K562 (cell line): ENCODE measurements around the gene CFD. TPM values are rescaled to one million over a fixed set of nuclear protein-coding genes. Genes with fewer than 3 reads are reported as not detected.

Source experiments
- ATAC-seq: fragments of 200-7000 bp; cut with Tn5 transposase; 3 replicates; pipeline ENCODE4 v1.9.1; 2020; ENCODE audit warnings: moderate library complexity
- BruUV-seq: library from RNA; stranded (reverse); fragments of 400-500 nt; replicated peaks from 2 replicates; lab custom pipeline; 2021; lab: Mats Ljungman, UMichigan
- CTCF ChIA-PET: fragments of 300-600 bp; formaldehyde crosslinking; extraction: SDS; loops from one replicate; lab custom pipeline; 2021; ENCODE audit warnings: low intra/inter-chr PET ratio; lab: Yijun Ruan, JAX
- POLR2A ChIA-PET: fragments of 300-600, 350-650 bp; sonication (Branson Sonifier 250); formaldehyde crosslinking; extraction: SDS; loops from one replicate; lab custom pipeline; 2021; ENCODE audit warnings: antibody characterized with exemption, inconsistent platforms; lab: Yijun Ruan, JAX
- DNase-seq, 4 experiments: peaks; one replicate each; pipeline versions ENCODE4 v3.0.0 to v3.0.0-alpha.2; 2011 to 2018; ENCODE audit warnings: low spot score in 3 of 4, mixed read lengths in 3 of 4; ENCODE audit errors: extremely low read depth in 1 of 4
- FAIRE-seq: peaks from 2 replicates; lab custom pipeline; 2011; peaks lifted over from hg19 to GRCh38; lab: Jason Lieb, UNC
- H2AFZ ChIP-seq: 2 replicates; pipeline ENCODE4 v1.6.0; 2011; ENCODE audit warnings: low read depth, low read length, control low read depth, inconsistent platforms
- H3K27ac ChIP-seq: fragments of 200-600 bp; 3 replicates; pipeline ENCODE4 v1.8.0; 2011; ENCODE audit warnings: low read depth, mild to moderate bottlenecking, control low read depth, inconsistent platforms, low read length, moderate library complexity, mixed read lengths; ENCODE audit errors: extremely low read depth
- H3K27me3 ChIP-seq, 2 experiments: fragments of 300-600 bp in 1 of 2; 2 replicates in 1 of 2; 3 replicates in 1 of 2; pipeline versions ENCODE4 v1.6.0 to v1.8.0; 2011; ENCODE audit warnings: inconsistent platforms in 2 of 2, low read length in 2 of 2, mild to moderate bottlenecking in 1 of 2, mixed read lengths in 1 of 2, moderate library complexity in 1 of 2; ENCODE audit not compliant: control insufficient read depth in 2 of 2, insufficient read depth in 2 of 2
- H3K36me3 ChIP-seq: fragments of 300-600 bp; 3 replicates; pipeline ENCODE4 v1.8.0; 2011; ENCODE audit warnings: mild to moderate bottlenecking, low read length, inconsistent platforms; ENCODE audit not compliant: control insufficient read depth, insufficient read depth
- H3K4me1 ChIP-seq, 2 experiments: fragments of 200-600 bp in 1 of 2; replicated peaks in 1 of 2; 2 replicates in 1 of 2; 3 replicates in 1 of 2; pipeline versions ENCODE4 v1.5.1 to v1.8.0; 2011; ENCODE audit warnings: inconsistent platforms in 2 of 2, low read length in 2 of 2, mild to moderate bottlenecking in 1 of 2, mixed read lengths in 1 of 2, moderate library complexity in 1 of 2; ENCODE audit not compliant: control insufficient read depth in 2 of 2, insufficient read depth in 2 of 2
- H3K4me2 ChIP-seq: 2 replicates; pipeline ENCODE4 v1.6.1; 2011; ENCODE audit warnings: low read length, control low read depth, inconsistent platforms, mixed read lengths; ENCODE audit not compliant: insufficient read depth
- H3K4me3 ChIP-seq: fragments of 200-600 bp; sonication (generic), shearing (Covaris generic); 2 replicates; pipeline ENCODE4 v1.5.1; 2016; ENCODE audit warnings: control low read depth, inconsistent platforms
- H3K79me2 ChIP-seq: fragments of 200-600 bp; 3 replicates; pipeline ENCODE4 v1.8.0; 2011; ENCODE audit warnings: low read length, inconsistent platforms; ENCODE audit not compliant: control insufficient read depth, insufficient read depth
- H3K9ac ChIP-seq, 2 experiments: 2 replicates each; pipeline versions ENCODE4 v1.6.0 to v1.6.1; 2011; ENCODE audit warnings: low read depth in 2 of 2, low read length in 2 of 2, control low read depth in 1 of 2, inconsistent platforms in 1 of 2, mild to moderate bottlenecking in 1 of 2, mixed read lengths in 1 of 2; ENCODE audit not compliant: insufficient read depth in 1 of 2
- H3K9me1 ChIP-seq: one replicate; pipeline ENCODE4 v1.6.0; 2011; ENCODE audit warnings: inconsistent platforms, mild to moderate bottlenecking, low read length, moderate library complexity; ENCODE audit not compliant: control insufficient read depth, insufficient read depth
- H3K9me3 ChIP-seq: replicated peaks from 2 replicates; pipeline ENCODE4 v1.5.1; 2011; ENCODE audit warnings: low read depth, low read length, inconsistent platforms; ENCODE audit not compliant: control insufficient read depth, insufficient read depth
- H4K20me1 ChIP-seq: replicated peaks from 2 replicates; pipeline ENCODE4 v1.6.1; 2011; ENCODE audit warnings: low read length, inconsistent platforms, mixed read lengths; ENCODE audit not compliant: control insufficient read depth, insufficient read depth
- CHD2 ChIP-seq: IDR thresholded peaks from 2 replicates; pipeline ENCODE4 v1.6.1; 2011; ENCODE audit warnings: low read depth, low read length
- FIP1L1 ChIP-seq: fragments of 200-400 bp; formaldehyde crosslinking; IDR thresholded peaks from 2 replicates; pipeline ENCODE4 v1.6.1; 2018; ENCODE audit warnings: mild to moderate bottlenecking, low read depth, low read length; ENCODE audit not compliant: poor library complexity, severe bottlenecking
- FOSL1 ChIP-seq: fragments of 200-800 bp; sonication (Bioruptor generic); conservative IDR thresholded peaks from 2 replicates; pipeline ENCODE4 v1.6.1; 2016; ENCODE audit warnings: missing genetic modification characterization, missing compliant biosample characterization
- KDM5B ChIP-seq: fragments of 200-600 bp; sonication (generic); IDR thresholded peaks from 2 replicates; pipeline ENCODE4 v1.6.1; 2012; ENCODE audit warnings: low read depth, mild to moderate bottlenecking, moderate library complexity, low read length, control low read depth, inconsistent platforms; ENCODE audit not compliant: insufficient replicate concordance
- NFIC ChIP-seq: fragments of 450-650 bp; IDR thresholded peaks from 2 replicates; pipeline ENCODE4 v1.6.1; 2017; ENCODE audit warnings: mild to moderate bottlenecking, inconsistent platforms
- POLR2G ChIP-seq: fragments of 200-400 bp; formaldehyde crosslinking; IDR thresholded peaks from 2 replicates; pipeline ENCODE4 v1.6.1; 2017; ENCODE audit warnings: low read depth, mild to moderate bottlenecking, antibody characterized with exemption, low read length, moderate library complexity
- POLR2H ChIP-seq: IDR thresholded peaks from 2 replicates; pipeline ENCODE4 v1.6.1; 2016; ENCODE audit warnings: missing genetic modification characterization, low read depth, mild to moderate bottlenecking, control low read depth, missing compliant biosample characterization, moderate library complexity
- PTBP1 ChIP-seq: fragments of 200-400 bp; formaldehyde crosslinking; IDR thresholded peaks from 2 replicates; pipeline ENCODE4 v1.6.1; 2017; ENCODE audit warnings: low read depth, low read length
- RHOXF2B ChIP-seq: fragments of 250-450 bp; sonication (Bioruptor Pico); conservative IDR thresholded peaks from 2 replicates; pipeline ENCODE4 v1.5.1; 2021
- TAF9B ChIP-seq: fragments of 450-650 bp; IDR thresholded peaks from 2 replicates; pipeline ENCODE4 v1.6.1; 2018; ENCODE audit warnings: mild to moderate bottlenecking; ENCODE audit not compliant: partially characterized antibody
- ZFP1 ChIP-seq: fragments of 450-650 bp; formaldehyde crosslinking; IDR thresholded peaks from 2 replicates; pipeline ENCODE4 v1.4.0; 2020; ENCODE audit warnings: mild to moderate bottlenecking, mixed read lengths
- ZFX ChIP-seq: sonication (generic); formaldehyde crosslinking; IDR thresholded peaks from 2 replicates; pipeline ENCODE4 v1.8.0; 2022; ENCODE audit warnings: mild to moderate bottlenecking, missing genetic modification reagents, moderate library complexity
- ZNF224 ChIP-seq: sonication (generic); formaldehyde crosslinking; IDR thresholded peaks from 2 replicates; pipeline ENCODE4 v1.8.0; 2022; ENCODE audit warnings: mild to moderate bottlenecking, missing genetic modification reagents
- ZNF347 ChIP-seq: fragments of 450-650 bp; formaldehyde crosslinking; IDR thresholded peaks from 2 replicates; pipeline ENCODE4 v1.4.0; 2020; ENCODE audit warnings: low read depth, mild to moderate bottlenecking, moderate library complexity
- ZNF785 ChIP-seq: fragments of 250-450 bp; sonication (Bioruptor Pico); IDR thresholded peaks from 2 replicates; pipeline ENCODE4 v1.4.0; 2020; ENCODE audit warnings: mild to moderate bottlenecking
- WGBS: fragments of 100-300 bp; shearing (Covaris generic); methylation state at CpG from one replicate; pipeline ENCODE4 v1.1.6; 2016; ENCODE audit warnings: low coverage, mixed read lengths; ENCODE audit not compliant: insufficient coverage; ENCODE audit errors: missing lambda C conversion rate; 5-methylcytosine and 5-hydroxymethylcytosine counted together
- in situ Hi-C: fragments of 300-500 bp; cut with MboI; formaldehyde crosslinking; loops from 4 replicates; pipeline ENCODE4 v1.15.0; 2018; ENCODE audit warnings: inconsistent platforms, mixed read lengths
- intact Hi-C: fragments of 100-400 bp; cut with micrococcal nuclease; formaldehyde crosslinking; loops from 2 replicates; pipeline ENCODE4 v1.14.2; 2022
- polyA plus RNA-seq, 8 experiments: library from polyadenylated mRNA; depleted of rRNA in 4 of 8; stranded (reverse) in 5 of 8; unstranded in 3 of 8; fragments of >200 nt; fragmentation: Nextera tagmentation in 2 of 8; fragmentation: Illumina TruSeq in 1 of 8; extraction: Ambion mirVana in 2 of 8; extraction: Trizol in 1 of 8; gene quantifications; 2 replicates each; pipeline versions ENCODE4 v1.2.1 to v1.2.3, GENCODE V29; 2011 to 2014; ENCODE audit warnings: inconsistent platforms in 1 of 8, missing spikeins in 1 of 8
- total RNA-seq, 7 experiments: library from RNA; depleted of rRNA in 6 of 7; stranded (reverse); fragments of >200 nt in 6 of 7; fragmentation: Illumina TruSeq in 2 of 7; extraction: Trizol in 2 of 7; gene quantifications; 2 replicates each; pipeline versions ENCODE4 v1.2.1 to v1.2.3, GENCODE V29; 2011 to 2021; ENCODE audit warnings: low replicate concordance in 1 of 7
- TF ChIP-seq, protein P1 (sequence below): sonication (generic); formaldehyde crosslinking; IDR thresholded peaks from 2 replicates; pipeline ENCODE4 v1.8.0; 2022; ENCODE audit warnings: missing genetic modification reagents, mild to moderate bottlenecking, moderate library complexity, borderline replicate concordance
- TF ChIP-seq, protein P2 (sequence below), 2 experiments: fragments of 450-650 bp; conservative IDR thresholded peaks; 2 replicates each; pipeline ENCODE4 v1.6.1; 2017; ENCODE audit warnings: mild to moderate bottlenecking in 2 of 2, moderate library complexity in 2 of 2

Gene CFD
- total and polyA plus RNA-seq, 9 of the 15 experiments (the other 6 are each of a cell fraction or from before 2014, with no cell fraction given): 0.52 to 59.4 (median 7.6) TPM

DNA sequence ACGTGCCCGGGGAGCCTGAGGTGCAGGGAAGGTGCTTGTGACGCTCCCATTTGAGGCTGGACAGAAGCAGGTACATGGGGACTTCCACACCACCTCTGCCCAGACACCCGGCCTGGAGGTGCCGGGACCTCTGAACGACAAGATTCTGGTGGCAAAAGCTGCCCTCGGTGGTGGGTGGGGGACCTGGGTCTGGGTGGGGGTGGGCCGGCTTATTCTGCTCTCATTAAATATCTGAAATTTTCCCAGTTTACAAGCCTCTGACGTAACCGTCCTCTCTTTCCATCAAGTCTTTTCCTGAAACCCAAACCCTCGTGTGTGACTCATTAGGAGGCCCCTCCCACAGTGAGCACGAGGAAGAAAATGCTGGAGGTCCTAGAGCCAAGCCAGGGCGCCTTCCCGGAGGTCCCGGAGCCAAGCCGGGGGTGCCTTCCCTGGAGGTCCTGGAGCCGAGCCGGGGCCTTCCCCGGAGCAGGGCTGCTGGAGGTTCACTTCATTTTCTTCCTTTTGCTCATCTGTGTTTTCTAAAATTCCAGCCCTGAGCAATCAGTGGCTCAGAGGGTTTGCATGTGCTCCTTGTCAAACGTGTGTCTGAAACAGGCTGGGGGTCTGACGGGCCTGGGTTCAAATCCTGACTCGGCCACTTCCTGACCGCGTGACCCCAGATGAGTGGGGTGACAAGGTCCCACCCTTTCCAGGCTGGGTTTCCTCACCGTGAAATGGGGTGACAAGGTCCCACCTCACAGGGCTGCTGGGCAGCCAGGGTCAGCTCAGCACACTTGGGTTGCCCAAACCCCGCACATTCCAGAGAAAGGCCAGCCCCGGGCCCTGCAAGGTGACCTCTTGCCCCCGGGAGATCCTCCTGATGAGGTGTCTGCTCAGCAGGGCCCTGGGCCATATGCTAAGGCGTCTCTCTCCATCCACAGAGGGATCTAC is 10.0 kb downstream of the CFD start:
- 65% methylated on average over 27 of the region's 29 CpGs for WGBS
- Histone ChIP-seq H3K9me3 (no peaks in the 10 kb centered on the region), H3K4me2 (no peak overlapping the region), H3K9me1 (no peaks in the 10 kb centered on the region), H2AFZ (no peak overlapping the region), H3K36me3 (peaks cover 71% of the 10 kb centered on the region; the same call in 2 of the 3 replicates), H3K27ac (peak overlapping the region; percentile 59), H4K20me1 (no peaks in the 10 kb centered on the region; the same call in 1 of the 2 replicates), H3K27me3 (no peaks in the 10 kb centered on the region), H3K4me3 (no peak overlapping the region), H3K79me2 (no peaks in the 10 kb centered on the region), H3K9ac (peak overlapping the region; percentile 34 to 86; a peak in 3 of 4 replicates), H3K4me1 (peaks cover 16 to 78% of the 10 kb centered on the region in 2 experiments)
- POLR2A ChIA-PET: interaction anchor here (0.5 to 0.6 kb wide), 2 partner anchors 47 to 71 kb away, joined by 4 read pairs; no protein-coding TSS in a partner anchor
- CTCF ChIA-PET: no interaction called here
- intact Hi-C loops: no loop called here
- ATAC-seq (no peak), DNase-seq (peak in 1 of 4 experiments; percentile 56), FAIRE-seq (peak; percentile 76)
- BruUV-seq: TSS peak; percentile 30
- in situ Hi-C loops: no loop called here
- TF ChIP-seq KDM5B (no peak), NFIC (no peak), FIP1L1 (peak; percentile 47), ZNF224 (CRISPR knock-in tag) (no peak), FOSL1 (tag) (peak; percentile 73), ZNF785 (CRISPR knock-in tag) (no peak), POLR2H (tag) (no peak), ZNF347 (CRISPR knock-in tag) (no peak), RHOXF2B (CRISPR knock-in tag) (no peak), CHD2 (peak; percentile 16; the same call in 1 of the 2 replicates), TAF9B (no peak), POLR2G (peak; percentile 49; the same call in 1 of the 2 replicates), ZFP1 (CRISPR knock-in tag) (no peak), PTBP1 (0 out of 2 replicates have a peak, but pooled peaks have one; percentile 48), ZFX (CRISPR knock-in tag) (peak; percentile 11; the same call in 1 of the 2 replicates)
- TF ChIP-seq, protein P1, sequence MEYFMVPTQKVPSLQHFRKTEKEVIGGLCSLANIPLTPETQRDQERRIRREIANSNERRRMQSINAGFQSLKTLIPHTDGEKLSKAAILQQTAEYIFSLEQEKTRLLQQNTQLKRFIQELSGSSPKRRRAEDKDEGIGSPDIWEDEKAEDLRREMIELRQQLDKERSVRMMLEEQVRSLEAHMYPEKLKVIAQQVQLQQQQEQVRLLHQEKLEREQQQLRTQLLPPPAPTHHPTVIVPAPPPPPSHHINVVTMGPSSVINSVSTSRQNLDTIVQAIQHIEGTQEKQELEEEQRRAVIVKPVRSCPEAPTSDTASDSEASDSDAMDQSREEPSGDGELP (CRISPR knock-in tag): no peak; the same call in 1 of the 2 replicates
- TF ChIP-seq, protein P2, sequence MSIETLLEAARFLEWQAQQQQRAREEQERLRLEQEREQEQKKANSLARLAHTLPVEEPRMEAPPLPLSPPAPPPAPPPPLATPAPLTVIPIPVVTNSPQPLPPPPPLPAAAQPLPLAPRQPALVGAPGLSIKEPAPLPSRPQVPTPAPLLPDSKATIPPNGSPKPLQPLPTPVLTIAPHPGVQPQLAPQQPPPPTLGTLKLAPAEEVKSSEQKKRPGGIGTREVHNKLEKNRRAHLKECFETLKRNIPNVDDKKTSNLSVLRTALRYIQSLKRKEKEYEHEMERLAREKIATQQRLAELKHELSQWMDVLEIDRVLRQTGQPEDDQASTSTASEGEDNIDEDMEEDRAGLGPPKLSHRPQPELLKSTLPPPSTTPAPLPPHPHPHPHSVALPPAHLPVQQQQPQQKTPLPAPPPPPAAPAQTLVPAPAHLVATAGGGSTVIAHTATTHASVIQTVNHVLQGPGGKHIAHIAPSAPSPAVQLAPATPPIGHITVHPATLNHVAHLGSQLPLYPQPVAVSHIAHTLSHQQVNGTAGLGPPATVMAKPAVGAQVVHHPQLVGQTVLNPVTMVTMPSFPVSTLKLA (conservative IDR thresholded peaks at IDR 0.05): peak in 1 of 2 experiments; percentile 49; a peak in 1 of 4 replicates
